NCI-H82 (cell line): ENCODE data around the gene KCNQ5.
"Not testable (repeated sequence)": the region's sequence is repeated elsewhere in the genome, so short reads cannot be mapped to it uniquely, and the experiment has no call there.

Source experiments
- DNase-seq: peaks from one replicate; lab custom pipeline; 2025; lab: John Stamatoyannopoulos, UW

Gene KCNQ5

GRCh38 chr6:72952808-72953630 lies 331.2 kb downstream of the KCNQ5 start:
- no peak for DNase-seq

- DNase-seq = no peak
Observed at GRCh38 chr6:72953971-72954381, 332.1 kb downstream of the KCNQ5 start.

- no peak for DNase-seq
Observed at GRCh38 chr6:72954716-72955115, 332.9 kb downstream of the KCNQ5 start.

- DNase-seq = no peak
Observed at GRCh38 chr6:72955666-72956065, 333.8 kb downstream of the KCNQ5 start.

- DNase-seq = no peak
Observed at GRCh38 chr6:72956272-72956671, 334.4 kb downstream of the KCNQ5 start.

GRCh38 chr6:72959821-72960220 lies 338.0 kb downstream of the KCNQ5 start:
- DNase-seq = no peak

- no peak for DNase-seq
Observed at GRCh38 chr6:72963946-72964345, 342.1 kb downstream of the KCNQ5 start.

GRCh38 chr6:72966628-72967280 lies 344.9 kb downstream of the KCNQ5 start:
- DNase-seq = no peak

- no peak for DNase-seq
Observed at GRCh38 chr6:72967329-72967728, 345.5 kb downstream of the KCNQ5 start.

- DNase-seq = no peak
Observed at GRCh38 chr6:72968704-72969103, 346.8 kb downstream of the KCNQ5 start.

GRCh38 chr6:72969666-72970065 lies 347.8 kb downstream of the KCNQ5 start:
- DNase-seq = no peak

GRCh38 chr6:72972579-72972978 lies 350.7 kb downstream of the KCNQ5 start:
- no peak for DNase-seq

- DNase-seq = no peak
Observed at GRCh38 chr6:72974276-72974675, 352.4 kb downstream of the KCNQ5 start.

- no peak for DNase-seq
Observed at GRCh38 chr6:72975352-72975752, 353.5 kb downstream of the KCNQ5 start.

- no peak for DNase-seq
Observed at GRCh38 chr6:72976484-72976883, 354.6 kb downstream of the KCNQ5 start.

- no peak for DNase-seq
Observed at GRCh38 chr6:72977114-72977513, 355.2 kb downstream of the KCNQ5 start.

GRCh38 chr6:72978808-72979207 lies 356.9 kb downstream of the KCNQ5 start:
- not testable (repeated sequence) for DNase-seq

- not testable (repeated sequence) for DNase-seq
Observed at GRCh38 chr6:72984189-72984831, 362.4 kb downstream of the KCNQ5 start.

GRCh38 chr6:72984981-72985665 lies 363.3 kb downstream of the KCNQ5 start:
- DNase-seq = no peak

GRCh38 chr6:72987301-72987700 lies 365.4 kb downstream of the KCNQ5 start:
- DNase-seq = no peak

- no peak for DNase-seq
Observed at GRCh38 chr6:72999995-73000394, 378.1 kb downstream of the KCNQ5 start.

GRCh38 chr6:73000460-73000859 lies 378.6 kb downstream of the KCNQ5 start:
- DNase-seq = no peak
